Neutrophil (primary cell): ENCODE results near the gene TNFAIP8L2.
"Not testable (repeated sequence)": the region's sequence is repeated elsewhere in the genome, so short reads cannot be mapped to it uniquely, and the experiment has no call there.

Experiments used
- H3K27ac ChIP-seq: fragments of 200-600 bp; sonication (generic); 2 replicates; pipeline ENCODE4 v1.5.1; 2016; ENCODE audit warnings: mild to moderate bottlenecking, moderate library complexity
- H3K27me3 ChIP-seq: fragments of 200-600 bp; sonication (generic); 2 replicates; pipeline ENCODE4 v1.6.0; 2016; ENCODE audit warnings: mild to moderate bottlenecking
- H3K36me3 ChIP-seq: fragments of 200-600 bp; sonication (generic); 2 replicates; pipeline ENCODE4 v1.5.1; 2017
- H3K4me1 ChIP-seq, 2 experiments: fragments of 200-600 bp in 1 of 2; sonication (generic) in 1 of 2; 1 replicate in 1 of 2; 2 replicates in 1 of 2; pipeline versions ENCODE4 v1.5.1 to v1.6.1; 2013 to 2016; ENCODE audit warnings: low read depth in 1 of 2, low read length in 1 of 2, mild to moderate bottlenecking in 1 of 2, moderate library complexity in 1 of 2; ENCODE audit not compliant: control insufficient read depth in 1 of 2, insufficient read depth in 1 of 2
- H3K4me3 ChIP-seq, 2 experiments: fragments of 200-600 bp in 1 of 2; sonication (generic) in 1 of 2; 1 replicate in 1 of 2; 2 replicates in 1 of 2; pipeline ENCODE4 v1.5.1; 2013 to 2016; ENCODE audit warnings: low read depth in 1 of 2, low read length in 1 of 2, mild to moderate bottlenecking in 1 of 2, moderate library complexity in 1 of 2
- H3K9me3 ChIP-seq: fragments of 200-600 bp; sonication (generic); 2 replicates; pipeline ENCODE4 v1.5.1; 2016
- TF ChIP-seq, protein P1 (sequence below): fragments of 200-600 bp; sonication (generic); IDR thresholded peaks from 2 replicates; pipeline ENCODE4 v1.5.1; 2016; ENCODE audit warnings: antibody characterized with exemption

Gene TNFAIP8L2

DNA sequence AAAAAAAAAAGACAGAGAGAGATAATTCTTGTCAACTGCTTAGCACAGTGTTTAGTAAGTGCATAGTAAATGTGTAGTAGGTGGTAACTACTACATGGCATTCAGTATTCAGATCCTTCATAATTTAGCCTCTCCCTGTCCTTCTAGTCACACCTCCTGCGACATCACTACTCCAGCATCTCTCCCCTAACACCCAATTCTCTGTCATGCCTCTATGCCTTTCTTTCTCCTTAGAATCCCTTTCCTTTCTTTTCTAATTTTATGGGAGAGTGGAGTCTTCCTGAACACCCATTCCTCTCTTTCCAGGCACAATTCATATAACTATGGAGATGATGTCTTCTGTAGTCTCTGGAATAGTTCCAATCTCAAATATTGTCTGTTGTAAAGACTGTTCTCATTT, 37.4 kb downstream of the TNFAIP8L2 start:
- no peaks in the 10 kb centered on the region for H3K36me3 ChIP-seq
- H3K9me3 ChIP-seq, result no peaks in the 10 kb centered on the region
- H3K27ac ChIP-seq, result no peak overlapping the region
- TF ChIP-seq, protein P1, sequence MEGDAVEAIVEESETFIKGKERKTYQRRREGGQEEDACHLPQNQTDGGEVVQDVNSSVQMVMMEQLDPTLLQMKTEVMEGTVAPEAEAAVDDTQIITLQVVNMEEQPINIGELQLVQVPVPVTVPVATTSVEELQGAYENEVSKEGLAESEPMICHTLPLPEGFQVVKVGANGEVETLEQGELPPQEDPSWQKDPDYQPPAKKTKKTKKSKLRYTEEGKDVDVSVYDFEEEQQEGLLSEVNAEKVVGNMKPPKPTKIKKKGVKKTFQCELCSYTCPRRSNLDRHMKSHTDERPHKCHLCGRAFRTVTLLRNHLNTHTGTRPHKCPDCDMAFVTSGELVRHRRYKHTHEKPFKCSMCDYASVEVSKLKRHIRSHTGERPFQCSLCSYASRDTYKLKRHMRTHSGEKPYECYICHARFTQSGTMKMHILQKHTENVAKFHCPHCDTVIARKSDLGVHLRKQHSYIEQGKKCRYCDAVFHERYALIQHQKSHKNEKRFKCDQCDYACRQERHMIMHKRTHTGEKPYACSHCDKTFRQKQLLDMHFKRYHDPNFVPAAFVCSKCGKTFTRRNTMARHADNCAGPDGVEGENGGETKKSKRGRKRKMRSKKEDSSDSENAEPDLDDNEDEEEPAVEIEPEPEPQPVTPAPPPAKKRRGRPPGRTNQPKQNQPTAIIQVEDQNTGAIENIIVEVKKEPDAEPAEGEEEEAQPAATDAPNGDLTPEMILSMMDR, result no peak
- peaks cover 34% of the 10 kb centered on the region for H3K27me3 ChIP-seq
- H3K4me1 ChIP-seq, result peaks cover 14 to 23% of the 10 kb centered on the region in 2 experiments
- H3K4me3 ChIP-seq, result no peak overlapping the region

DNA sequence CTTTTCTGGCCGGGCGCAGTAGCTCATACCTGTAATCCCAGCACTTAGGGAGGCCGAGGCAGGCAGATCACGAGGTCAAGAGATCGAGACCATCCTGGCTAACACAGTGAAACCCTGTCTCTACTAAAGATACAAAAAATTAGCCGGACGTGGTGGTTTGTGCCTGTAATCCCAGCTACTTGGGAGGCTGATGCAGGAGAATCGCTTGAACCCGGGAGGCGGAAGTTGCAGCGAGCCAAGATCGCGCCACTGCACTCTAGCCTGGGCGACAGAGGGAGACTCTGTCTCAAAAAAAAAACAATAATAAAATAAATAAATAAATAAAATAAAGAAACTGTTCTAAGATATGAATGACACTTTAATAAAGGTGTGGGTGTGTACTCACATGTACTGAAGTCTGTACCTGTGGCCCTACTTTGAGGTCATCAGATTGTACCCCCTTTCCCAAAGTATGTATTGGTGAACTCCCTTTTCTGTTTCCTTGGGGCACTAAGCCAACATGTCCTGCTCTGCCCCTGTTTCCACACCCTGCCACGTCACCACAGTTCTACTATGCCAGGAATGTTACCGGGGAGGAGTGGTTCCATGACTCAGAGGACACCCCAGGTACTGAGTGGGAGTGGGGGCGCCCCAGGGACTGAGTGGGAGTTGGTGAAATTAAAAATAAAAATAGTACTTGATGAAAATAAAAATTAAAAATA, 38.6 kb downstream of the TNFAIP8L2 start:
- not testable (repeated sequence) for H3K4me3 ChIP-seq, H3K27ac ChIP-seq, H3K36me3 ChIP-seq, H3K9me3 ChIP-seq
- H3K4me1 ChIP-seq, result peaks cover 18 to 22% of the 10 kb centered on the region in 2 experiments
- H3K27me3 ChIP-seq, result peaks cover 34% of the 10 kb centered on the region

DNA sequence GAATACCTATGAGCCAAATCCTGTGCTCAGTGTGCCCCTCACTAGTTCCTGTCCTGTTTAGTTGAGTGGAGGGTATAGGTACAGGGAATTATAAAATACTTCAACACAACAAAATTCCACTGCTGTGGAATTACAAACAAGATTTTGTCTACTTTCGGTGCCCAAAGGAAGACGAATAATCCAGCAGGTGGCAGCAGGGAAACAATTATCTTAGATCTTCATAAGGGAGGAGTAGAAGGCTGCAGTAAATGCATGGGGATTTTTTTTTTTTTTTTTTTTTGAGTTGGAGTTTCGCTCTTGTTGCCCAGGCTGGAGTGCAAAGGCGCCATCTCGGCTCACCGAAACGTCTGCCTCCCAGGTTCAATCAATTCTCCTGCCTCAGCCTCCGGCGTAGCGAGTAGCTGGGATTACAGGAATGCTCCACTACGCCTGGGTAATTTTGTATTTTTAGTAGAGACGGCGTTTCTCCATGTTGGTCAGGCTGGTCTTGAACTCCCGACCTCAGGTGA, 39.9 kb downstream of the TNFAIP8L2 start:
- H3K27ac ChIP-seq, result no peak overlapping the region
- H3K9me3 ChIP-seq, result no peaks in the 10 kb centered on the region
- H3K36me3 ChIP-seq, result no peaks in the 10 kb centered on the region
- H3K27me3 ChIP-seq, result peaks cover 34% of the 10 kb centered on the region
- H3K4me1 ChIP-seq, result peaks cover 19 to 22% of the 10 kb centered on the region in 2 experiments
- TF ChIP-seq, protein P1, result no peak
- no peak overlapping the region for H3K4me3 ChIP-seq

DNA sequence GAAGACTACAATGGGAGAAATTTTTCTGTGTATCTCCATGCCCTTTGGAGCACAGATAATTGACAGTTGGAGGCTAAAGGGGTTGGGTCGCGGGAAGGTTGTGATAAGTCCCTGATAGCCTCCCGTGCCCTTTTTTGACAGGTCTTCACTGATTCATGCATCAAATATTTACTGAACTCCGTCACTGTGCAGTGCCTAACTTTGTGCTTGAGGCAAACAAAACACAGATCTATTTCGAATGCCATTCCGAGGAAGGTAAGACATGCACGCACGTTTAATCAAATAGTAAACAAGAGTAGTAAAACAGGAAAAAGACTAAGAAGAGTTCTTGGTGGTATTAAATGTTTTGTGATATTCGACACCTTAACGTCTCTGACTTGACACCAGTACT, 41.4 kb downstream of the TNFAIP8L2 start:
- Histone ChIP-seq H3K36me3 (peaks cover 4% of the 10 kb centered on the region), H3K9me3 (no peaks in the 10 kb centered on the region), H3K4me3 (peak overlapping the region; percentile 88 to 99), H3K4me1 (peaks cover 19 to 22% of the 10 kb centered on the region in 2 experiments), H3K27ac (peak overlapping the region; percentile 94), H3K27me3 (peaks cover 24% of the 10 kb centered on the region)
- TF ChIP-seq, protein P1, result no peak

DNA sequence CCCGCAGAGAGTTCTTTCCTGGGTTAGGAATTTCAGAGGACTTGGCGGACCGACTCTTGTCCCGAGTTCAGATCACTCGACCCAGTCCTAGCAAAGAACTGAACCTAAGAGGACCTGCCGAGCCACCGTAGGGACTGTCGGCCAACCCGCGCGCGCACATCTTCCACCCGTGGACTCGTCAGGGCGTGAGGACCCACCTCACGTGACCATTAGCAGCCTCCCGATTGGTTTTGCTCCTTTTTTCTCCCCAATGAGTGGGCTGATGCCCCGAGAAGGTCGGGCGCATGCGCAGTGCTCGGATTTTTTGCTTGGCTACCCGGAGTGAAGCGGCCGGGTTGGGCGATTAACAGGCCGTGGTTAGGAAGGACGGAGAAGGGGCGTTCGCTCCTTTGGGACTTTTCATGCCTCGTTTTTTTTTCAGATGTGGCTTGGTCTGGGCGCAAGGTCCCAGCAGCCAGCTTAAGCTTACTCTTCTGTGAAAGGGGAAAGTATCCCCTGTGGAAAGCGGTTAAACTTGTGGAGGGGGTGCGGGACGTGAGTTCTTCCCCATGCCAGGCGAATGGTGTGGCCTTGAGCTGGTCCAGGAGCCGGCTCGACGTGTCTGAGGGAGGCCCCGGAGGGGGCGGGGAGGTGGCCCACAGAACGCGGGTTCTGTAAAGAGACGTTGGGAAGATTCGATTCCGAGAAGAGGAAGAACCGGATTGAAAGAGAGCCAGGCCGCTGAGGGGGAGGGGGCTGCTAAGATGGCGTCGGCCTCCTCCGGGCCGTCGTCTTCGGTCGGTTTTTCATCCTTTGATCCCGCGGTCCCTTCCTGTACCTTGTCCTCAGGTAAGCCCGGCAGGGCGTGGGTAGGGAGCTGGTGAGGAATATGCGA, 42.0 kb downstream of the TNFAIP8L2 start, which contains the start of gene PIP5K1A:
Gene PIP5K1A, plus strand, starts transcription at position 299 of the 874 bp plus-strand sequence. Its CDS starts 445 bp downstream, at position 744.
- Histone ChIP-seq H3K4me3 (peak within 1 kb of the TSS; percentile 88 to 99), H3K9me3 (no peaks in the 10 kb centered on the region), H3K36me3 (peaks cover 10% of the 10 kb centered on the region), H3K27me3 (peaks cover 18% of the 10 kb centered on the region), H3K27ac (peak within 1 kb of the TSS; percentile 94), H3K4me1 (peaks cover 19 to 22% of the 10 kb centered on the region in 2 experiments)
- TF ChIP-seq, protein P1, result no peak
